GM10266 (cell line): Measurements from ENCODE around the gene TSPAN3.

ENCODE experiments used
- DNase-seq: peaks from one replicate; pipeline ENCODE4 v3.0.0; 2012; ENCODE audit errors: extremely low spot score
- TF ChIP-seq, protein P1 (sequence below): IDR thresholded peaks from 2 replicates; pipeline ENCODE4 v1.5.1; 2012; ENCODE audit warnings: mild to moderate bottlenecking, low read depth; ENCODE audit not compliant: control insufficient read depth, insufficient read depth; ENCODE audit errors: missing control alignments

TSPAN3 gene

DNA sequence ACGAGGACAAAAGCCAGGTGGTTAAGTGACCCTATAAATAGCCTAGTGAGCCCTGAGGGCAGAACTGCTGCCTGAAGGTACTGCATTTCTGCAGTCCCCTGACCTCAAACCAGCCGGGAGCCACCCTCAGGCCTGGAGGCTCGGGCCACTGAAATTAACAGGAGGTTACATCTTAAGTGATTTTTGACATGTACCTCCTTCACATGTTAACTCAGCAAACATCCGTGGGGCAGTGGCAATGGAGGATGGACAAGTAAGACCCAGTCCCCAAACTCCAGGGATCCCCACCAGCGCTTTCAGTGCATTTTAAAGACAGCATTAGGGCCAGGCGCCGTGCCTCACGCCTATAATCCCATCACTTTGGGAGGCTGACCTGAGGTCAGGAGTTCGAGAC lies 49.8 kb downstream of the TSPAN3 start:
- no peak for DNase-seq
- TF ChIP-seq, protein P1, sequence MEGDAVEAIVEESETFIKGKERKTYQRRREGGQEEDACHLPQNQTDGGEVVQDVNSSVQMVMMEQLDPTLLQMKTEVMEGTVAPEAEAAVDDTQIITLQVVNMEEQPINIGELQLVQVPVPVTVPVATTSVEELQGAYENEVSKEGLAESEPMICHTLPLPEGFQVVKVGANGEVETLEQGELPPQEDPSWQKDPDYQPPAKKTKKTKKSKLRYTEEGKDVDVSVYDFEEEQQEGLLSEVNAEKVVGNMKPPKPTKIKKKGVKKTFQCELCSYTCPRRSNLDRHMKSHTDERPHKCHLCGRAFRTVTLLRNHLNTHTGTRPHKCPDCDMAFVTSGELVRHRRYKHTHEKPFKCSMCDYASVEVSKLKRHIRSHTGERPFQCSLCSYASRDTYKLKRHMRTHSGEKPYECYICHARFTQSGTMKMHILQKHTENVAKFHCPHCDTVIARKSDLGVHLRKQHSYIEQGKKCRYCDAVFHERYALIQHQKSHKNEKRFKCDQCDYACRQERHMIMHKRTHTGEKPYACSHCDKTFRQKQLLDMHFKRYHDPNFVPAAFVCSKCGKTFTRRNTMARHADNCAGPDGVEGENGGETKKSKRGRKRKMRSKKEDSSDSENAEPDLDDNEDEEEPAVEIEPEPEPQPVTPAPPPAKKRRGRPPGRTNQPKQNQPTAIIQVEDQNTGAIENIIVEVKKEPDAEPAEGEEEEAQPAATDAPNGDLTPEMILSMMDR: no peak

GRCh38 chr15:77020348-77021087 lies 50.4 kb downstream of the TSPAN3 start:
- TF ChIP-seq, protein P1: no peak
- DNase-seq: no peak

- TF ChIP-seq, protein P1: no peak
- DNase-seq: no peak
Observed at GRCh38 chr15:77019521-77020331, 51.2 kb downstream of the TSPAN3 start.

- DNase-seq: no peak
- TF ChIP-seq, protein P1: no peak
Observed at GRCh38 chr15:77018796-77019505, 52.0 kb downstream of the TSPAN3 start.

DNA sequence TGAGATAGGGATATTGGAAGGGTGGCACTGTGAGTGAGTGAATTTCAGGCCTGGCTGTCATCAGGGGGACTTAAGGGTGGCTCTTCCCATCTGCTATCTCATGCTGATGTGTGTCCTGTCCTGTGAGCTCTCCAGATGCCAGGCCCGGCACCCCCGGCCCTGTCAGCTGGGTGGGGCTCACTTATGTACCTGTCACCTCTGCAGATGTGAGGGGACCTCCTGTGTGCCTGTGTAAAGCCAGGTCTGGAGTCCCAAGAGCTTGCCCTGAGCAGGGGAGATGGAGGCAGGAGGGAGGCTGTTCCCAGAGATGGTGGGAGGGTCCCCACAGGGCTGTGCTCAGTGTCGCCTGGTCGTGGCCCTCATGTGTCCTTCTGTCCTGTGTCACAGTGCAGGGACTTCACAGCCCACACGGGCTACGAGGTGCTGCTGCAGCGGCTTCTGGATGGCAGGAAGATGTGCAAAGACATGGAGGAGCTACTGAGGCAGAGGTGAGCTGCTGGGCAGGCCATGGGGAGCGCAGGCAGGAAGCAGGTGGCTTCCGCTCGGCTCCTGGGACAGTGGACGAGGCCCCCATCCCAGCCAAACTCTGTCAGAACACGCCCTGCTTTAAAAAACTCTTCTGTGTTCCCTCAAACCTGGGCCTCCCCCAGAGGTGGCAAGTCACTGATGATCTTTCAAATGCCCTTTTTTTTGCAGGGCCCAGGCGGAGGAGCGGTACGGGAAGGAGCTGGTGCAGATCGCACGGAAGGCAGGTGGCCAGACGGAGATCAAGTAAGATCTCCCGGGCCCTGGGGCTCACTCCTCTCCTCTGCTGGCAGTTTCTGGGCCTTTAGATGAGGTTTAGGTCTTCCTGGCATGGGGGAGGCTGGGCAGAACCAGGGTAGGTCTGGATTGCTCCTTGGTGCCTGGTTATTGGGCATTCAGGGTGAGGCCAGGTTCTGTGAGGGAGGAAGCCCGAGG lies 52.9 kb downstream of the TSPAN3 start:
- no peak for DNase-seq
- TF ChIP-seq, protein P1: no peak

DNA sequence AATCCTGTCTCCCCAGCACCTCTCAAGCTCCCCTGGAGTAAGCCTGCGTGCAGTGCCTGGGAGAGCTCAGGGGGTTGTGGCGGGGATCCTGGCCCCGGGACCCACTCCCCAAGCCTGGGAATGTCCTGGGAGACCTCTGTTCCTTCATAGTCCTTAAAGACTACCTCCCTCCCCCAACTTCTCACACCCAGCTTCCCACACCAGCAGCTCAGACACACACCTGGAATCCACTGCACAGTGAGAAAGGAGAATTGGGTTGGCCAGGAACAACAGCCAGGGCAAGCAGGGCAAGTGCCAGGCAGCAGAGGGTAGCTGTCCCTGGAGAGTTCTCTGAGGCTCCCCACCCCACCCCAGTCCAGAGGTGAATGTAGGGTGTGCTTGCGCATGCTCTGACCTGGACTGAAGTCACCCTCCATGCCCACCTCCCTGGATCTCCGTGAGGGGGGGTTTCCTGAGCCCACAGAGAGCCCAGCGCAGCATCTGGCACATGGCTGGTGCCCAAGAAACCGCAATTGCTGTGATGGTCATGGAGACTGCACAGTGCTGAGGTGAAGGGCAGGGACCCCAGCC lies 53.7 kb downstream of the TSPAN3 start:
- TF ChIP-seq, protein P1: no peak
- no peak for DNase-seq
